PFSK-1 (cell line): ENCODE data around the gene OR14A2.

Experiments
- FOXP2 ChIP-seq: optimal IDR thresholded peaks from 2 replicates; pipeline ENCODE3; 2011; ENCODE audit warnings: borderline replicate concordance, control low read depth, inconsistent platforms; ENCODE audit not compliant: insufficient read depth; ENCODE audit errors: extremely low read length, extremely low read depth
- POLR2AphosphoS5 ChIP-seq: IDR thresholded peaks from 2 replicates; pipeline ENCODE4 v1.6.1; 2012; ENCODE audit warnings: low read depth, mild to moderate bottlenecking, control low read depth, low read length, moderate library complexity
- SIN3A ChIP-seq: IDR thresholded peaks from 2 replicates; pipeline ENCODE4 v1.6.1; 2012; ENCODE audit warnings: mild to moderate bottlenecking, low read length, moderate library complexity, borderline replicate concordance; ENCODE audit not compliant: insufficient read depth
- TAF1 ChIP-seq: IDR thresholded peaks from 2 replicates; pipeline ENCODE4 v1.6.1; 2012; ENCODE audit warnings: low read length, control low read depth, borderline replicate concordance; ENCODE audit not compliant: insufficient read depth
- TF ChIP-seq, protein P1 (sequence below), 2 experiments: IDR thresholded peaks; 2 replicates each; pipeline versions ENCODE4 v1.6.1 to v1.8.0; 2011 to 2012; ENCODE audit warnings: low read depth in 2 of 2, low read length in 2 of 2, control low read depth in 1 of 2, inconsistent platforms in 1 of 2, mild to moderate bottlenecking in 1 of 2, moderate library complexity in 1 of 2; ENCODE audit not compliant: insufficient read depth in 1 of 2

Gene OR14A2

DNA sequence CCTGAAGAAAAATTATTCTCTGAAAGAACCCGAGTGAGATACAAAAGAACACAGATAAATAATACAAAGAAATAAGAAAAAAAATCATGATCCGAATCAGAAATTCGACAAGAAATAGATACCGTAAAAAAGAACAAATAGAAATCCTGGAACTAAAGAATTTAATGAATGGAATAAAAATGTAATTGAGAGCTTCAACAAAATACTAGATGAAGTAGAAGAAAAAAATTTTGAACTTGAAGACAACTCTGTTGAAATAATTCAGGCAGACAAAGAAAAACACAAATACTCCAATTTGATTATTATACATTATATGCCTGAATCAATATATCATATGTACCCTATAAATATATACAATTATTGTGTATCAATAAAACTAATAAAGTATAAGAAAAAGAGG is 26.7 kb downstream of the OR14A2 start:
- TF ChIP-seq TAF1, result no peak
- no peak for TF ChIP-seq POLR2AphosphoS5
- TF ChIP-seq SIN3A, result no peak
- TF ChIP-seq FOXP2, result no peak
- TF ChIP-seq, protein P1, sequence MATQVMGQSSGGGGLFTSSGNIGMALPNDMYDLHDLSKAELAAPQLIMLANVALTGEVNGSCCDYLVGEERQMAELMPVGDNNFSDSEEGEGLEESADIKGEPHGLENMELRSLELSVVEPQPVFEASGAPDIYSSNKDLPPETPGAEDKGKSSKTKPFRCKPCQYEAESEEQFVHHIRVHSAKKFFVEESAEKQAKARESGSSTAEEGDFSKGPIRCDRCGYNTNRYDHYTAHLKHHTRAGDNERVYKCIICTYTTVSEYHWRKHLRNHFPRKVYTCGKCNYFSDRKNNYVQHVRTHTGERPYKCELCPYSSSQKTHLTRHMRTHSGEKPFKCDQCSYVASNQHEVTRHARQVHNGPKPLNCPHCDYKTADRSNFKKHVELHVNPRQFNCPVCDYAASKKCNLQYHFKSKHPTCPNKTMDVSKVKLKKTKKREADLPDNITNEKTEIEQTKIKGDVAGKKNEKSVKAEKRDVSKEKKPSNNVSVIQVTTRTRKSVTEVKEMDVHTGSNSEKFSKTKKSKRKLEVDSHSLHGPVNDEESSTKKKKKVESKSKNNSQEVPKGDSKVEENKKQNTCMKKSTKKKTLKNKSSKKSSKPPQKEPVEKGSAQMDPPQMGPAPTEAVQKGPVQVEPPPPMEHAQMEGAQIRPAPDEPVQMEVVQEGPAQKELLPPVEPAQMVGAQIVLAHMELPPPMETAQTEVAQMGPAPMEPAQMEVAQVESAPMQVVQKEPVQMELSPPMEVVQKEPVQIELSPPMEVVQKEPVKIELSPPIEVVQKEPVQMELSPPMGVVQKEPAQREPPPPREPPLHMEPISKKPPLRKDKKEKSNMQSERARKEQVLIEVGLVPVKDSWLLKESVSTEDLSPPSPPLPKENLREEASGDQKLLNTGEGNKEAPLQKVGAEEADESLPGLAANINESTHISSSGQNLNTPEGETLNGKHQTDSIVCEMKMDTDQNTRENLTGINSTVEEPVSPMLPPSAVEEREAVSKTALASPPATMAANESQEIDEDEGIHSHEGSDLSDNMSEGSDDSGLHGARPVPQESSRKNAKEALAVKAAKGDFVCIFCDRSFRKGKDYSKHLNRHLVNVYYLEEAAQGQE (IDR thresholded peaks at IDR 0.05; ENCODE audit: insufficient read depth in 1 of 2, low read depth in 2 of 2, low read length in 2 of 2), result no peak

DNA sequence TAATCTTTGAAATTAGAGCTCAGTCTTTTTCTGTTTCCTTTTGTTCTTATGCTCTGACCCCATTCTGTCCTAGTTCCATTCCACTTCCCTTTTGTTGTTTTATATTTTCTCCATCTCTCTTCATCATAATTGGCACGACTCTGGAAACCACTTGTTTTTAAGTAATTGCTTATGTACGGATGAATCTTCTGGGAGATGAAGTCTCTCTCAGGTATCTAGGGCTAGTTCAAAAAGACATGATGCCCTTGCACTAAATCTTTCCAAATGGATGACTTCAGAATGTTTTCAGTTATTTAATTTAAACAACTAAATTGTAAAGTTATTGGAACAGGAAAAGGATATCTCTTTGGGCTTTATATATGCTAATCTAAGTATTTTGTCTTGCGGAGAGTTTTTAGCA is 31.4 kb downstream of the OR14A2 start, which contains the start of gene OR6F1:
TSS of gene OR6F1 (minus strand) at position 101 of the 400 bp plus-strand sequence. CDS start 3,891 bp downstream, outside the sequence.
- TF ChIP-seq POLR2AphosphoS5 (no peak), SIN3A (no peak), FOXP2 (no peak), TAF1 (no peak)
- TF ChIP-seq, protein P1 (IDR thresholded peaks at IDR 0.05; ENCODE audit: insufficient read depth in 1 of 2, low read depth in 2 of 2, low read length in 2 of 2), result no peak

DNA sequence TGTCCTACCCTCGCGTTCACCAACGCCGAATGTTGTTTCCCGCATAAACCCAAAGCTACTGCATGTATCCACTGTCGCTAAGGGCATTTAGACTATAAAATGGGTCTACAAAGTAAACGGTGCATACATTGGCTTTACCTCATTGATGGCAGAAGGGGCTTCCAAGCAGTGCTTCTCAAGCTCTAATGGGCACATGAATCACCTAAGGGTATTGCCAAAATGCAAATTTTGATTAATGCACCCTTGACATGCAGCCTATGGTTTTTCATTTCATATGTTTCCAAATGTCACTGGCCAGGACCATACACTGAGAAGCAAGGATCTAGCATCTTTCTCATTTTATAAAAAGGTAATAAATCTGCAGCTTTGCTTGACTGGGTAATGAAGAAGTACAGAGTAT is 34.2 kb downstream of the OR14A2 start:
- TF ChIP-seq TAF1 (no peak), SIN3A (no peak), POLR2AphosphoS5 (no peak), FOXP2 (no peak)
- TF ChIP-seq, protein P1 (IDR thresholded peaks at IDR 0.05; ENCODE audit: insufficient read depth in 1 of 2, low read depth in 2 of 2, low read length in 2 of 2), result no peak

DNA sequence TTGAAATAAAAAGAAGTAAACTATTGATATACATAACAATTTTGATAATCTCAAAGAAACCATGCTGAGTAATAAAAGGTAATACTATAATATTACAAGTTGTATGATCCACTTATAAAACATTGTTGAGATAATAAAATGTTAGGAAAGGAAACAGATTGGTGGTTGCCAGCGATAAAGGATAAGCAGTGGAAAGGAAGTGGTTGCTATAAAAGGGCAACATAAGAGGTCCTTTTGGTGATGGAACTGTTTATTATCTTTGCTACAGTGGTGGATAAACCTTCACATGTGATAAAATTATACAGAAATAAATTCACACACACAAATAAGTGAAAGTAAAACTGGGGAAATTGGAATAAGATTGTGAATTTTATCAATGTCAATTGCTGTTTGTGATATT is 46.6 kb downstream of the OR14A2 start:
- TF ChIP-seq TAF1 (no peak), FOXP2 (no peak), SIN3A (no peak), POLR2AphosphoS5 (no peak)
- TF ChIP-seq, protein P1 (IDR thresholded peaks at IDR 0.05; ENCODE audit: insufficient read depth in 1 of 2, low read depth in 2 of 2, low read length in 2 of 2), result no peak
